ENCODE results near the gene BRINP1.

GRCh38 chr9:119179701-119180100 lies 189.5 kb downstream of the BRINP1 start:
- TF ChIP-seq CTCF (IDR thresholded peaks at IDR 0.05) (no peak), POLR2A (IDR thresholded peaks at IDR 0.05) (no peak)
